ENCODE measurements around the gene IKZF5. TPM values are rescaled to one million over a fixed set of nuclear protein-coding genes. Genes with fewer than 3 reads are reported as not detected.

Gene IKZF5
- total and polyA plus RNA-seq, 4 donors, result 6.1 to 19.9 (median 11.6) TPM

- DNase-seq, result no peak
Measured at GRCh38 chr10:123018531-123018930, 9.9 kb upstream of the IKZF5 start.

GRCh38 chr10:123017421-123018165 is 9.0 kb upstream of the IKZF5 start:
- TF ChIP-seq CTCF (IDR thresholded peaks at IDR 0.05; ENCODE audit: control extremely low read depth, extremely low read depth), result no peak
- H3K4me3 ChIP-seq, result no peak overlapping the region
- peaks cover 0 to 2% (median 0%) of the 10 kb centered on the region in 5 donors for H3K4me1 ChIP-seq (ENCODE audit: control insufficient read depth in 5 of 5, insufficient read depth in 5 of 5, low read length in 5 of 5)
- DNase-seq (peak in 1 of 3 donors; percentile 19), ATAC-seq (ENCODE audit: insufficient read depth, low FRiP score) (no peak)
- H3K9me3 ChIP-seq (ENCODE audit: control insufficient read depth in 4 of 4, insufficient read depth in 3 of 4, low read length in 3 of 4), result no peaks in the 10 kb centered on the region
- 77 to 84% methylated on average over 9 of the region's 9 CpGs for WGBS, 2 donors
- H3K27ac ChIP-seq (ENCODE audit: low read depth in 1 of 2, low read length in 1 of 2), result no peak overlapping the region
- no peaks in the 10 kb centered on the region for H3K27me3 ChIP-seq (ENCODE audit: control insufficient read depth in 3 of 3, insufficient read depth in 3 of 3, low read length in 2 of 3)
- H3K36me3 ChIP-seq (ENCODE audit: control insufficient read depth in 4 of 4, insufficient read depth in 4 of 4, low read length in 4 of 4), result no peaks in the 10 kb centered on the region
- no peak overlapping the region for H3K9ac ChIP-seq (ENCODE audit: insufficient read depth in 1 of 2, low read length in 2 of 2)

More at GRCh38 chr10:123018531-123018930, 9.9 kb upstream of the IKZF5 start:
- Histone ChIP-seq H3K27me3 (ENCODE audit: control insufficient read depth in 3 of 3, insufficient read depth in 3 of 3, low read length in 2 of 3) (no peaks in the 10 kb centered on the region), H3K9me3 (ENCODE audit: control insufficient read depth in 4 of 4, insufficient read depth in 3 of 4, low read length in 3 of 4) (no peaks in the 10 kb centered on the region), H3K9ac (ENCODE audit: insufficient read depth in 1 of 2, low read length in 2 of 2) (no peak overlapping the region), H3K4me1 (ENCODE audit: control insufficient read depth in 5 of 5, insufficient read depth in 5 of 5, low read length in 5 of 5) (no peaks in the 10 kb centered on the region), H3K36me3 (ENCODE audit: control insufficient read depth in 4 of 4, insufficient read depth in 4 of 4, low read length in 4 of 4) (no peaks in the 10 kb centered on the region), H3K27ac (ENCODE audit: low read depth in 1 of 2, low read length in 1 of 2) (no peak overlapping the region), H3K4me3 (no peak overlapping the region)
- ATAC-seq (ENCODE audit: insufficient read depth, low FRiP score), result no peak
- WGBS, 2 donors, result 92 to 94% methylated on average over 7 of the region's 7 CpGs
- TF ChIP-seq CTCF (IDR thresholded peaks at IDR 0.05; ENCODE audit: control extremely low read depth, extremely low read depth), result no peak

GRCh38 chr10:123016228-123016627 is 7.6 kb upstream of the IKZF5 start:
- WGBS, 2 donors, result 76 to 93% methylated on average over 4 of the region's 4 CpGs
- H3K36me3 ChIP-seq (ENCODE audit: control insufficient read depth in 4 of 4, insufficient read depth in 4 of 4, low read length in 4 of 4), result no peaks in the 10 kb centered on the region

More at GRCh38 chr10:123016228-123016627, 7.6 kb upstream of the IKZF5 start:
- TF ChIP-seq CTCF (IDR thresholded peaks at IDR 0.05; ENCODE audit: control extremely low read depth, extremely low read depth), result no peak
- Histone ChIP-seq H3K9me3 (ENCODE audit: control insufficient read depth in 4 of 4, insufficient read depth in 3 of 4, low read length in 3 of 4) (no peaks in the 10 kb centered on the region), H3K27ac (ENCODE audit: low read depth in 1 of 2, low read length in 1 of 2) (no peak overlapping the region), H3K4me3 (no peak overlapping the region), H3K27me3 (ENCODE audit: control insufficient read depth in 3 of 3, insufficient read depth in 3 of 3, low read length in 2 of 3) (no peaks in the 10 kb centered on the region), H3K9ac (ENCODE audit: insufficient read depth in 1 of 2, low read length in 2 of 2) (no peak overlapping the region), H3K4me1 (ENCODE audit: control insufficient read depth in 5 of 5, insufficient read depth in 5 of 5, low read length in 5 of 5) (peaks cover 0 to 5% (median 0%) of the 10 kb centered on the region in 5 donors)
- no peak for ATAC-seq (ENCODE audit: insufficient read depth, low FRiP score)
- no peak for DNase-seq

All from lung (tissue), 12 donors.